K562 (cell line): Measurements from ENCODE around the gene TUBB4B. TPM values are rescaled to one million over a fixed set of nuclear protein-coding genes. Genes with fewer than 3 reads are reported as not detected.
A peak's percentile ranks its signal among the peaks of the same experiment; 100 is the strongest.

Experiments
- ARID1B ChIP-seq: fragments of 450-650 bp; IDR thresholded peaks from 2 replicates; pipeline ENCODE4 v1.6.1; 2016; ENCODE audit warnings: antibody characterized with exemption, mild to moderate bottlenecking, inconsistent platforms
- ARID2 ChIP-seq: fragments of 450-650 bp; IDR thresholded peaks from 2 replicates; pipeline ENCODE4 v1.6.1; 2017; ENCODE audit warnings: antibody characterized with exemption, mild to moderate bottlenecking
- ATF1 ChIP-seq, 2 experiments: fragments of 450-650 bp in 1 of 2; IDR thresholded peaks; 2 replicates each; pipeline ENCODE4 v1.6.1; 2016; ENCODE audit warnings: missing compliant biosample characterization in 1 of 2, missing genetic modification characterization in 1 of 2
- CSDE1 ChIP-seq, 2 experiments: fragments of 450-650 bp; IDR thresholded peaks; 2 replicates each; pipeline ENCODE4 v1.6.1; 2016; ENCODE audit warnings: mild to moderate bottlenecking in 1 of 2
- EZH2 ChIP-seq: IDR thresholded peaks from 2 replicates; pipeline ENCODE4 v1.6.1; 2012; ENCODE audit warnings: low read depth, mild to moderate bottlenecking, inconsistent platforms, low read length, borderline replicate concordance
- FOSL1 ChIP-seq: fragments of 200-800 bp; sonication (Bioruptor generic); conservative IDR thresholded peaks from 2 replicates; pipeline ENCODE4 v1.6.1; 2016; ENCODE audit warnings: missing genetic modification characterization, missing compliant biosample characterization
- HDAC2 ChIP-seq: fragments of 450-650 bp; IDR thresholded peaks from 2 replicates; pipeline ENCODE4 v1.6.1; 2016; ENCODE audit warnings: mild to moderate bottlenecking
- HNRNPLL ChIP-seq: fragments of 200-400 bp; formaldehyde crosslinking; IDR thresholded peaks from 2 replicates; pipeline ENCODE4 v1.6.1; 2017; ENCODE audit warnings: low read length, low read depth, mild to moderate bottlenecking; ENCODE audit not compliant: poor library complexity, severe bottlenecking
- ZFP1 ChIP-seq: fragments of 450-650 bp; formaldehyde crosslinking; IDR thresholded peaks from 2 replicates; pipeline ENCODE4 v1.4.0; 2020; ENCODE audit warnings: mild to moderate bottlenecking, mixed read lengths
- ZFP91 ChIP-seq: sonication (generic); formaldehyde crosslinking; IDR thresholded peaks from 2 replicates; pipeline ENCODE4 v1.8.0; 2022; ENCODE audit warnings: mild to moderate bottlenecking, missing genetic modification reagents
- ZMIZ1 ChIP-seq, 2 experiments: fragments of 150-350 bp in 1 of 2; IDR thresholded peaks; 2 replicates each; pipeline ENCODE4 v1.6.1; 2012 to 2016; ENCODE audit warnings: low read depth in 2 of 2, low read length in 2 of 2, mild to moderate bottlenecking in 1 of 2, moderate library complexity in 1 of 2
- ZNF143 ChIP-seq: sonication (generic); formaldehyde crosslinking; IDR thresholded peaks from 2 replicates; pipeline ENCODE4 v1.9.0; 2022; ENCODE audit warnings: mild to moderate bottlenecking, missing genetic modification reagents
- ZNF445 ChIP-seq: fragments of 250-450 bp; sonication (Bioruptor Pico); IDR thresholded peaks from 2 replicates; pipeline ENCODE4 v1.4.0; 2020; ENCODE audit warnings: low read depth, mild to moderate bottlenecking, moderate library complexity
- ZNF512 ChIP-seq: IDR thresholded peaks from 2 replicates; pipeline ENCODE4 v1.6.1; 2016; ENCODE audit warnings: missing genetic modification characterization, missing compliant biosample characterization
- polyA plus RNA-seq, 8 experiments: library from polyadenylated mRNA; depleted of rRNA in 4 of 8; stranded (reverse) in 5 of 8; unstranded in 3 of 8; fragments of >200 nt; fragmentation: Nextera tagmentation in 2 of 8; fragmentation: Illumina TruSeq in 1 of 8; extraction: Ambion mirVana in 2 of 8; extraction: Trizol in 1 of 8; gene quantifications; 2 replicates each; pipeline versions ENCODE4 v1.2.1 to v1.2.3, GENCODE V29; 2011 to 2014; ENCODE audit warnings: inconsistent platforms in 1 of 8, missing spikeins in 1 of 8
- total RNA-seq, 7 experiments: library from RNA; depleted of rRNA in 6 of 7; stranded (reverse); fragments of >200 nt in 6 of 7; fragmentation: Illumina TruSeq in 2 of 7; extraction: Trizol in 2 of 7; gene quantifications; 2 replicates each; pipeline versions ENCODE4 v1.2.1 to v1.2.3, GENCODE V29; 2011 to 2021; ENCODE audit warnings: low replicate concordance in 1 of 7
- TF ChIP-seq, protein P1 (sequence below), 2 experiments: fragments of 450-650 bp; IDR thresholded peaks; 2 replicates each; pipeline ENCODE4 v1.6.1; 2018; ENCODE audit warnings: mild to moderate bottlenecking in 2 of 2, low read depth in 1 of 2; ENCODE audit not compliant: partially characterized antibody in 2 of 2

The TUBB4B gene
- total and polyA plus RNA-seq, 9 of the 15 experiments (the other 6 are each of a cell fraction or from before 2014, with no cell fraction given) = 24.1 to 443 (median 268) TPM

GRCh38 chr9:137277329-137278041, 36.4 kb downstream of the TUBB4B start, which contains the start of gene TOR4A (continued):
- 0 out of 4 replicates have a peak, but pooled peaks of 1 of the 2 experiments have one; percentile 11 for TF ChIP-seq ZMIZ1 (IDR thresholded peaks at IDR 0.05; ENCODE audit: low read depth in 2 of 2, low read length in 2 of 2)
- peak; percentile 91 for TF ChIP-seq FOSL1
- no peak for TF ChIP-seq CSDE1 (IDR thresholded peaks at IDR 0.05)
- no peak for TF ChIP-seq ZFP1 (CRISPR knock-in tag)
- no peak for TF ChIP-seq ZFP91 (CRISPR knock-in tag)
- peak; percentile 64; the same call in 1 of the 2 replicates for TF ChIP-seq HDAC2
- no peak for TF ChIP-seq ZNF512 (tag)
- TF ChIP-seq HNRNPLL = no peak
- no peak for TF ChIP-seq ARID2
- no peak for TF ChIP-seq ZNF143 (CRISPR knock-in tag)
- no peak for TF ChIP-seq EZH2
- TF ChIP-seq ARID1B = peak; percentile 35; the same call in 1 of the 2 replicates
- TF ChIP-seq, protein P1, sequence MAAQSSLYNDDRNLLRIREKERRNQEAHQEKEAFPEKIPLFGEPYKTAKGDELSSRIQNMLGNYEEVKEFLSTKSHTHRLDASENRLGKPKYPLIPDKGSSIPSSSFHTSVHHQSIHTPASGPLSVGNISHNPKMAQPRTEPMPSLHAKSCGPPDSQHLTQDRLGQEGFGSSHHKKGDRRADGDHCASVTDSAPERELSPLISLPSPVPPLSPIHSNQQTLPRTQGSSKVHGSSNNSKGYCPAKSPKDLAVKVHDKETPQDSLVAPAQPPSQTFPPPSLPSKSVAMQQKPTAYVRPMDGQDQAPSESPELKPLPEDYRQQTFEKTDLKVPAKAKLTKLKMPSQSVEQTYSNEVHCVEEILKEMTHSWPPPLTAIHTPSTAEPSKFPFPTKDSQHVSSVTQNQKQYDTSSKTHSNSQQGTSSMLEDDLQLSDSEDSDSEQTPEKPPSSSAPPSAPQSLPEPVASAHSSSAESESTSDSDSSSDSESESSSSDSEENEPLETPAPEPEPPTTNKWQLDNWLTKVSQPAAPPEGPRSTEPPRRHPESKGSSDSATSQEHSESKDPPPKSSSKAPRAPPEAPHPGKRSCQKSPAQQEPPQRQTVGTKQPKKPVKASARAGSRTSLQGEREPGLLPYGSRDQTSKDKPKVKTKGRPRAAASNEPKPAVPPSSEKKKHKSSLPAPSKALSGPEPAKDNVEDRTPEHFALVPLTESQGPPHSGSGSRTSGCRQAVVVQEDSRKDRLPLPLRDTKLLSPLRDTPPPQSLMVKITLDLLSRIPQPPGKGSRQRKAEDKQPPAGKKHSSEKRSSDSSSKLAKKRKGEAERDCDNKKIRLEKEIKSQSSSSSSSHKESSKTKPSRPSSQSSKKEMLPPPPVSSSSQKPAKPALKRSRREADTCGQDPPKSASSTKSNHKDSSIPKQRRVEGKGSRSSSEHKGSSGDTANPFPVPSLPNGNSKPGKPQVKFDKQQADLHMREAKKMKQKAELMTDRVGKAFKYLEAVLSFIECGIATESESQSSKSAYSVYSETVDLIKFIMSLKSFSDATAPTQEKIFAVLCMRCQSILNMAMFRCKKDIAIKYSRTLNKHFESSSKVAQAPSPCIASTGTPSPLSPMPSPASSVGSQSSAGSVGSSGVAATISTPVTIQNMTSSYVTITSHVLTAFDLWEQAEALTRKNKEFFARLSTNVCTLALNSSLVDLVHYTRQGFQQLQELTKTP (IDR thresholded peaks at IDR 0.05; ENCODE audit: low read depth in 1 of 2, partially characterized antibody in 2 of 2) = peak in 1 of 2 experiments; percentile 25
- no peak for TF ChIP-seq ATF1 (CRISPR knock-in tag; IDR thresholded peaks at IDR 0.05)
- peak; percentile 59 for TF ChIP-seq ATF1 (tag; IDR thresholded peaks at IDR 0.05)
- no peak for TF ChIP-seq ZNF445
